OCI-LY1 (cell line): ENCODE results near the gene AGPAT3.
"Not testable (repeated sequence)": the region's sequence is repeated elsewhere in the genome, so short reads cannot be mapped to it uniquely, and the experiment has no call there.

Experiments used
- H2AFZ ChIP-seq: fragments of 200-600 bp; sonication (generic), shearing (Covaris generic); 2 replicates; pipeline ENCODE4 v1.6.0; 2014; ENCODE audit warnings: antibody characterized with exemption, mild to moderate bottlenecking, low read length
- H3F3A ChIP-seq: fragments of 200-600 bp; sonication (generic), shearing (Covaris generic); 2 replicates; pipeline ENCODE4 v1.6.0; 2014; ENCODE audit warnings: mild to moderate bottlenecking, antibody characterized with exemption, low read length, moderate library complexity; ENCODE audit not compliant: insufficient read depth
- H3K27ac ChIP-seq: fragments of 200-600 bp; sonication (generic); 2 replicates; pipeline ENCODE4 v1.5.1; 2014; ENCODE audit warnings: low read length, mixed run types, mild to moderate bottlenecking, low read depth; ENCODE audit not compliant: poor library complexity, severe bottlenecking
- H3K27me3 ChIP-seq: fragments of 200-600 bp; sonication (generic); 2 replicates; pipeline ENCODE4 v1.6.0; 2014; ENCODE audit warnings: antibody characterized with exemption, mild to moderate bottlenecking, low read length, moderate library complexity; ENCODE audit not compliant: insufficient read depth
- H3K36me3 ChIP-seq: fragments of 200-600 bp; sonication (generic); 2 replicates; pipeline ENCODE4 v1.6.1; 2014; ENCODE audit warnings: mild to moderate bottlenecking, antibody characterized with exemption, low read length, moderate library complexity, mixed read lengths; ENCODE audit not compliant: insufficient read depth
- H3K4me1 ChIP-seq: fragments of 200-600 bp; sonication (generic); 2 replicates; pipeline ENCODE4 v1.5.1; 2014; ENCODE audit warnings: mild to moderate bottlenecking, low read length, moderate library complexity; ENCODE audit not compliant: insufficient read depth, severe bottlenecking
- H3K4me2 ChIP-seq: fragments of 200-600 bp; sonication (generic), shearing (Covaris generic); 2 replicates; pipeline ENCODE4 v1.6.1; 2014; ENCODE audit warnings: low read length
- H3K4me3 ChIP-seq: fragments of 200-600 bp; sonication (generic); 2 replicates; pipeline ENCODE4 v1.5.1; 2014; ENCODE audit warnings: low read length, low read depth, mild to moderate bottlenecking, mixed read lengths; ENCODE audit not compliant: poor library complexity, severe bottlenecking
- H3K79me2 ChIP-seq: fragments of 200-600 bp; shearing (Covaris generic); 2 replicates; pipeline ENCODE4 v1.6.1; 2016; ENCODE audit warnings: mixed run types, low read length, mixed read lengths; ENCODE audit not compliant: insufficient read depth
- H3K9ac ChIP-seq: fragments of 200-600 bp; sonication (generic), shearing (Covaris generic); 2 replicates; pipeline ENCODE4 v1.6.1; 2014; ENCODE audit warnings: mild to moderate bottlenecking, low read length, mixed read lengths
- H3K9me2 ChIP-seq: fragments of 200-600 bp; sonication (generic), shearing (Covaris generic); 2 replicates; pipeline ENCODE4 v1.6.1; 2014; ENCODE audit warnings: low read depth, mild to moderate bottlenecking, low read length, mixed read lengths
- H3K9me3 ChIP-seq: fragments of 200-600 bp; shearing (Covaris generic); 2 replicates; pipeline ENCODE4 v1.6.1; 2014; ENCODE audit warnings: low read length, mixed read lengths
- H4K20me1 ChIP-seq: fragments of 200-600 bp; sonication (generic), shearing (Covaris generic); 2 replicates; pipeline ENCODE4 v1.6.0; 2016; ENCODE audit warnings: mild to moderate bottlenecking, low read length; ENCODE audit not compliant: insufficient read depth
- CTCF ChIP-seq: fragments of 200-600 bp; sonication (generic), shearing (Covaris generic); IDR thresholded peaks from 2 replicates; pipeline ENCODE4 v1.5.1; 2017; ENCODE audit warnings: mild to moderate bottlenecking, antibody characterized with exemption, low read length, moderate library complexity, mixed read lengths
- EZH2 ChIP-seq: fragments of 200-600 bp; sonication (generic), shearing (Covaris generic); IDR thresholded peaks from 2 replicates; pipeline ENCODE4 v1.8.0; 2017; ENCODE audit warnings: borderline replicate concordance, mixed run types, mild to moderate bottlenecking, antibody characterized with exemption, low read length, moderate library complexity, mixed read lengths

Gene AGPAT3

GRCh38 chr21:43840259-43840658, 24.8 kb upstream of the AGPAT3 start:
- no peaks in the 10 kb centered on the region for H3K79me2 ChIP-seq
- H3K27ac ChIP-seq = no peak overlapping the region
- H3F3A ChIP-seq = no peaks in the 10 kb centered on the region
- H3K4me3 ChIP-seq = no peak overlapping the region
- TF ChIP-seq CTCF = no peak
- H3K9me2 ChIP-seq = no peaks in the 10 kb centered on the region
- peaks cover 16% of the 10 kb centered on the region for H3K27me3 ChIP-seq
- peaks cover 4% of the 10 kb centered on the region for H3K4me1 ChIP-seq
- no peaks in the 10 kb centered on the region for H3K9me3 ChIP-seq
- H2AFZ ChIP-seq = no peak overlapping the region
- H3K4me2 ChIP-seq = no peak overlapping the region
- H3K9ac ChIP-seq = no peak overlapping the region
- H4K20me1 ChIP-seq = no peaks in the 10 kb centered on the region
- no peaks in the 10 kb centered on the region for H3K36me3 ChIP-seq

GRCh38 chr21:43842742-43843141, 22.3 kb upstream of the AGPAT3 start:
- Histone ChIP-seq H3K9me2 (no peaks in the 10 kb centered on the region), H3K4me2 (peak overlapping the region; percentile 23; the same call in 1 of the 2 replicates), H3K9ac (no peak overlapping the region), H3F3A (no peaks in the 10 kb centered on the region), H2AFZ (no peak overlapping the region), H3K36me3 (no peaks in the 10 kb centered on the region; the same call in 1 of the 2 replicates), H3K27ac (no peak overlapping the region), H3K4me1 (peaks cover 4% of the 10 kb centered on the region), H3K79me2 (no peaks in the 10 kb centered on the region), H3K27me3 (0 out of 2 replicates have a peak, but pooled peaks cover 6% of the 10 kb centered on the region), H3K4me3 (no peak overlapping the region), H3K9me3 (no peaks in the 10 kb centered on the region), H4K20me1 (no peaks in the 10 kb centered on the region)
- no peak for TF ChIP-seq CTCF
- TF ChIP-seq EZH2 = no peak

- H3K9me3 ChIP-seq, H3K27ac ChIP-seq, H3K79me2 ChIP-seq, H3K9ac ChIP-seq, H3K27me3 ChIP-seq, H3K4me1 ChIP-seq, H3F3A ChIP-seq, H3K4me2 ChIP-seq, H3K4me3 ChIP-seq, H3K36me3 ChIP-seq, H4K20me1 ChIP-seq, H2AFZ ChIP-seq, H3K9me2 ChIP-seq: not testable (repeated sequence)
Observed at GRCh38 chr21:43844906-43845305, 20.1 kb upstream of the AGPAT3 start.

- Histone ChIP-seq H3K4me1 (peaks cover 4% of the 10 kb centered on the region), H3K4me3 (no peak overlapping the region), H3K79me2 (no peaks in the 10 kb centered on the region), H3K9me2 (no peaks in the 10 kb centered on the region), H3K27me3 (peaks cover 9% of the 10 kb centered on the region; the same call in 1 of the 2 replicates), H3K36me3 (no peaks in the 10 kb centered on the region; the same call in 1 of the 2 replicates), H2AFZ (no peak overlapping the region), H3K27ac (no peak overlapping the region), H3F3A (no peaks in the 10 kb centered on the region), H3K9ac (no peak overlapping the region), H4K20me1 (no peaks in the 10 kb centered on the region), H3K4me2 (no peak overlapping the region), H3K9me3 (peaks cover 3% of the 10 kb centered on the region; the same call in 1 of the 2 replicates)
- no peak for TF ChIP-seq EZH2
- TF ChIP-seq CTCF = no peak
Observed at GRCh38 chr21:43845386-43845785, 19.6 kb upstream of the AGPAT3 start.
